ENCODE data around the gene AKR1C1. TPM values are rescaled to one million over a fixed set of nuclear protein-coding genes. Genes with fewer than 3 reads are reported as not detected.
"Not testable (repeated sequence)": the region's sequence is repeated elsewhere in the genome, so short reads cannot be mapped to it uniquely, and the experiment has no call there.

AKR1C1 gene
- total RNA-seq, 1 experiment from 2014 or later, result 1.9 TPM

- H4K20me1 ChIP-seq (ENCODE audit: control insufficient read depth, insufficient read depth, insufficient read length); H2BK20ac ChIP-seq (ENCODE audit: low read depth, low read length, poor library complexity, severe bottlenecking); H3K27ac Mint-ChIP-seq; H2BK15ac ChIP-seq (ENCODE audit: low read depth, low read length); H3K14ac ChIP-seq (ENCODE audit: insufficient read depth, low read length); H3K27me3 Mint-ChIP-seq (ENCODE audit: low read depth); H4K91ac ChIP-seq (ENCODE audit: insufficient read length, low read depth, low read length); H3K56ac ChIP-seq (ENCODE audit: insufficient read length, low read depth, low read length); H4K5ac ChIP-seq (ENCODE audit: insufficient read length, low read depth, low read length); H3K23me2 ChIP-seq (ENCODE audit: insufficient read length, low read depth, low read length, poor library complexity, severe bottlenecking); H3T11ph ChIP-seq (ENCODE audit: low read length); H3K36me3 Mint-ChIP-seq (ENCODE audit: insufficient read depth in 1 of 3, low read depth in 3 of 3); H3K18ac ChIP-seq (ENCODE audit: insufficient read length, low read depth, low read length); H3K27ac ChIP-seq (ENCODE audit: insufficient read length, low read depth, low read length); H2AK5ac ChIP-seq (ENCODE audit: insufficient read length, low read length); H3K79me1 ChIP-seq (ENCODE audit: insufficient read depth, low read depth, low read length, poor library complexity, severe bottlenecking); DNase-seq; H3K4me1 ChIP-seq (ENCODE audit: insufficient read depth, low read length); H3K79me2 ChIP-seq (ENCODE audit: insufficient read depth, low read length); H3K4me2 ChIP-seq (ENCODE audit: insufficient read depth, insufficient read length, low read length); H4K8ac ChIP-seq (replicated peaks; ENCODE audit: insufficient read length, low read depth, low read length); H3K4me3 Mint-ChIP-seq; H2AFZ ChIP-seq (ENCODE audit: low read length); H2BK120ac ChIP-seq (ENCODE audit: low read depth, low read length, poor library complexity, severe bottlenecking); H2BK12ac ChIP-seq (ENCODE audit: insufficient read length, low read depth, low read length); H3K9me3 ChIP-seq (ENCODE audit: control insufficient read depth, low read depth, low read length); H3K4ac ChIP-seq (ENCODE audit: low read depth, low read length); H2BK5ac ChIP-seq (ENCODE audit: insufficient read length, low read length); H3K23ac ChIP-seq (ENCODE audit: insufficient read length, low read depth, low read length); H3K27me3 ChIP-seq (ENCODE audit: insufficient read depth, low read length); H3K9ac ChIP-seq (ENCODE audit: extremely low read depth, insufficient read length, low read length): not testable (repeated sequence)
- Mint-ChIP-seq H3K9me3 (peaks cover 16 to 47% of the 10 kb centered on the region in 2 experiments), H3K4me1 (peaks cover 44 to 51% of the 10 kb centered on the region in 2 experiments)
Observed at GRCh38 chr10:4943416-4943815, 19.8 kb upstream of the AKR1C1 start.

All from H9 (cell line).